NK-92 treated with Interleukin-12 subunit alpha and Interleukin-12 subunit beta, amount 100 ng/mL, for 24 hours (cell line): ENCODE measurements around the gene STX16.
"Not testable (repeated sequence)": the region's sequence is repeated elsewhere in the genome, so short reads cannot be mapped to it uniquely, and the experiment has no call there.

Experiments used
- DNase-seq: peaks from one replicate; lab custom pipeline; 2025; lab: John Stamatoyannopoulos, UW

STX16 gene

GRCh38 chr20:58636396-58636982 lies 14.6 kb upstream of the STX16 start:
- DNase-seq = no peak

- DNase-seq = no peak
Observed at GRCh38 chr20:58636983-58637421, 14.1 kb upstream of the STX16 start.

- no peak for DNase-seq
Observed at GRCh38 chr20:58637466-58638213, 13.4 kb upstream of the STX16 start.

GRCh38 chr20:58638467-58639181 lies 12.5 kb upstream of the STX16 start:
- DNase-seq = no peak

- DNase-seq = no peak
Observed at GRCh38 chr20:58639182-58640146, 11.6 kb upstream of the STX16 start.

- DNase-seq = no peak
Observed at GRCh38 chr20:58640446-58640845, 10.6 kb upstream of the STX16 start.

- DNase-seq = no peak
Observed at GRCh38 chr20:58642441-58642840, 8.6 kb upstream of the STX16 start.

GRCh38 chr20:58642896-58643295 lies 8.2 kb upstream of the STX16 start:
- not testable (repeated sequence) for DNase-seq

- DNase-seq = no peak
Observed at GRCh38 chr20:58645412-58645968, 5.6 kb upstream of the STX16 start.

GRCh38 chr20:58646257-58646656 lies 4.8 kb upstream of the STX16 start:
- no peak for DNase-seq

- DNase-seq = no peak
Observed at GRCh38 chr20:58646703-58647102, 4.4 kb upstream of the STX16 start.

GRCh38 chr20:58647162-58647795 lies 3.8 kb upstream of the STX16 start:
- DNase-seq = no peak

GRCh38 chr20:58647796-58648501 lies 3.1 kb upstream of the STX16 start:
- no peak for DNase-seq

- not testable (repeated sequence) for DNase-seq
Observed at GRCh38 chr20:58648502-58648825, 2.6 kb upstream of the STX16 start.

GRCh38 chr20:58649288-58650180 lies 1.5 kb upstream of the STX16 start:
- no peak for DNase-seq

- no peak for DNase-seq
Observed at GRCh38 chr20:58650181-58650775, 805 bp upstream of the STX16 start.

- no peak for DNase-seq
Observed at GRCh38 chr20:58651559-58651945, 469 bp downstream of the STX16 start.

GRCh38 chr20:58651946-58652605 lies 993 bp downstream of the STX16 start:
- DNase-seq = peak; percentile 76
